HL-60 (cell line): ENCODE measurements around the gene STRADB.

ENCODE experiments used
- CTCF ChIP-seq: IDR thresholded peaks from one replicate; pipeline ENCODE4 v1.5.1; 2011; ENCODE audit warnings: low read length, control low read depth, inconsistent platforms; ENCODE audit not compliant: insufficient read depth
- GABPA ChIP-seq: IDR thresholded peaks from 2 replicates; pipeline ENCODE4 v1.6.1; 2012; ENCODE audit warnings: low read depth
- POLR2AphosphoS5 ChIP-seq: IDR thresholded peaks from 2 replicates; pipeline ENCODE4 v1.6.1; 2012; ENCODE audit warnings: low read depth
- REST ChIP-seq: IDR thresholded peaks from 2 replicates; pipeline ENCODE4 v1.6.1; 2012; ENCODE audit warnings: low read depth; ENCODE audit not compliant: insufficient replicate concordance
- SPI1 ChIP-seq: IDR thresholded peaks from 2 replicates; pipeline ENCODE4 v1.6.1; 2012; ENCODE audit warnings: low read depth, mild to moderate bottlenecking, borderline replicate concordance

- TF ChIP-seq REST (no peak), CTCF (no peak), GABPA (no peak), POLR2AphosphoS5 (no peak), SPI1 (no peak)
These were observed 38.8 kb downstream of the STRADB start for GRCh38 chr2:201490291-201490690.
